Measurements from ENCODE around the gene NUDT21. TPM values are rescaled to one million over a fixed set of nuclear protein-coding genes. Genes with fewer than 3 reads are reported as not detected.
A peak's percentile ranks its signal among the peaks of the same experiment; 100 is the strongest.

Gene NUDT21
- polyA plus RNA-seq, 3 donors: 33.0 to 65.0 (median 55.9) TPM

DNA sequence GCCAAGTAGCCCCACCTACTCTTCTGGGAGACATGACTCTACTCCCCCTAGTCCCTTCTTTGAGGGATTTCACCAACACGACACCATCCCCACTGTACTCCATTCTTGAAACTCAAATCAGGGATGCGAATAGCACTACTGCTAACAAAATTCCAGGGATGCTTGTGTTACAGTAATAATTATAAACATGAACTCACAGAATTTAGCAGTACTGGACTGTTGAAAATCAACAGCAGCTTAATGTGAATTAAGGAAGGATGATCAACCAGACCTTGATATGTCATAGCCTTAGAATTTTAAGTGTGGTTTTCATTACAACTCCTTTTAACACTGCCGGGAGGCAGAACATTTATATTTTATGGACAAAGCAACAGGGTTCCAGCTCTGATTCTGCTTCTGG, 63.7 kb downstream of the NUDT21 start:
- no peak for DNase-seq
- no peaks in the 10 kb centered on the region for H3K9me3 ChIP-seq (replicated peaks in 1 of 2; ENCODE audit: control insufficient read depth in 1 of 2, insufficient read depth in 1 of 2, low read length in 2 of 2)
- peaks cover 79 to 95% of the 10 kb centered on the region in 2 donors for H3K36me3 ChIP-seq (replicated peaks in 1 of 2; ENCODE audit: control insufficient read depth in 1 of 2, insufficient read depth in 2 of 2, low read length in 2 of 2)
- intact Hi-C loops (cut with micrococcal nuclease): no loop called here
- Mint-ChIP-seq H3K36me3 (peaks cover 83 to 90% of the 10 kb centered on the region in 2 donors), H3K27ac (peak overlapping the region in 1 of 7 donors; percentile 59), H3K4me1 (no peaks in the 10 kb centered on the region), H3K4me3 (no peak overlapping the region), H3K27me3 (ENCODE audit: low read depth in 3 of 3) (peaks cover 0 to 1% (median 0%) of the 10 kb centered on the region in 3 donors), H3K9me3 (peaks cover 0 to 12% (median 4%) of the 10 kb centered on the region in 7 donors)
- no peak overlapping the region for H3K4me2 ChIP-seq (replicated peaks; ENCODE audit: extremely low read depth, low read length, poor library complexity, severe bottlenecking)
- no peak overlapping the region for H2AFZ ChIP-seq (ENCODE audit: insufficient read depth, low read depth, low read length, poor library complexity, severe bottlenecking)
- no peaks in the 10 kb centered on the region for H3K27me3 ChIP-seq (ENCODE audit: control insufficient read depth in 2 of 2, insufficient read depth in 2 of 2, low read length in 2 of 2)
- no peaks in the 10 kb centered on the region for H3K79me2 ChIP-seq (ENCODE audit: insufficient read depth, low read length)
- H3K9ac ChIP-seq (ENCODE audit: insufficient read depth, low read length, poor library complexity, severe bottlenecking): no peak overlapping the region
- no peak overlapping the region for H3K27ac ChIP-seq (ENCODE audit: low read depth in 1 of 2, low read length in 2 of 2)
- no peak overlapping the region for H3K4me3 ChIP-seq (replicated peaks in 1 of 3; ENCODE audit: low read depth in 2 of 3, low read length in 3 of 3)
- no peaks in the 10 kb centered on the region for H4K20me1 ChIP-seq (ENCODE audit: insufficient read depth, low read length)
- no CpG with 5 or more reads among the region's 3 CpGs for WGBS (ENCODE audit: insufficient coverage)
- H3K4me1 ChIP-seq (ENCODE audit: control insufficient read depth in 1 of 2, insufficient read depth in 2 of 2, low read length in 2 of 2): no peaks in the 10 kb centered on the region
- TF ChIP-seq CTCF (IDR thresholded peaks at IDR 0.05): no peak

DNA sequence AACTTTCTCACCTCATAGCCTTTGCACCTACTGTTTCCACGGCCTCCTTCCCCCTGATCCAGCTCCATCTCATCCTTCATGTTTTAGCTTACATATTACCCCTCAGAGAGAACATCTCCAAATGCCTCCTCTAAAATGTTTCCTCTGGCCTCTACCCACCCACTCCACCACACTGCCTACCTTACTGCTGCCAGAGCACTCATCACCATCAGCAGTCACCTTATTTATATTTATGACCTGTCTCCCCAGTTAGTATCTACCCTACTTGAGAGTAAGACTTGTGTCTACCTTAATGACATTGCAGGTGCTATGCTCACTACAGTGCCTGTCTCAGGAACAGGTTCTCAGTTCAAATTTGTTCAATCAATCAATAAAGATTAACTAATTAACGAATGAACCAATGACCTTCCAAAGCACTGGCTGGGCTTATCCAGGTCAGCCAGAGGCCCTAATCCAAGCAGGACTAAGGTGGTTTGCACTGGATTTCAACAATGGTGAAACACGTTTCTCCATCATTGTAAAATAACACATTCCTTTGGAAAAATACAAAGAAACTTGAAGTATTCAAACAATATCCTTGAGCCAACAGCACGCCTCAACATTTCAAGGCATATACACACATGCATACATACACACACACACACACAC, 66.9 kb downstream of the NUDT21 start:
- 97% methylated on average over 2 of the region's 4 CpGs for WGBS (ENCODE audit: insufficient coverage)
- no peak overlapping the region for H3K27ac ChIP-seq (ENCODE audit: low read depth in 1 of 2, low read length in 2 of 2)
- Mint-ChIP-seq H3K27ac (peak overlapping the region in 1 of 7 donors; percentile 7), H3K27me3 (ENCODE audit: low read depth in 3 of 3) (peaks cover 0 to 1% (median 0%) of the 10 kb centered on the region in 3 donors), H3K9me3 (peaks cover 19 to 30% (median 26%) of the 10 kb centered on the region in 7 donors), H3K4me1 (no peaks in the 10 kb centered on the region), H3K4me3 (no peak overlapping the region), H3K36me3 (peaks cover 85 to 90% of the 10 kb centered on the region in 2 donors)
- H3K27me3 ChIP-seq (ENCODE audit: control insufficient read depth in 2 of 2, insufficient read depth in 2 of 2, low read length in 2 of 2): no peaks in the 10 kb centered on the region
- H3K36me3 ChIP-seq (replicated peaks in 1 of 2; ENCODE audit: control insufficient read depth in 1 of 2, insufficient read depth in 2 of 2, low read length in 2 of 2): peaks cover 86 to 99% of the 10 kb centered on the region in 2 donors
- no peak overlapping the region for H3K9ac ChIP-seq (ENCODE audit: insufficient read depth, low read length, poor library complexity, severe bottlenecking)
- H3K9me3 ChIP-seq (replicated peaks in 1 of 2; ENCODE audit: control insufficient read depth in 1 of 2, insufficient read depth in 1 of 2, low read length in 2 of 2): peaks cover 16 to 24% of the 10 kb centered on the region in 2 donors
- no peak overlapping the region for H2AFZ ChIP-seq (ENCODE audit: insufficient read depth, low read depth, low read length, poor library complexity, severe bottlenecking)
- intact Hi-C loops (cut with micrococcal nuclease): no loop called here
- no peaks in the 10 kb centered on the region for H3K4me1 ChIP-seq (ENCODE audit: control insufficient read depth in 1 of 2, insufficient read depth in 2 of 2, low read length in 2 of 2)
- TF ChIP-seq CTCF (IDR thresholded peaks at IDR 0.05): no peak
- no peak overlapping the region for H3K4me2 ChIP-seq (replicated peaks; ENCODE audit: extremely low read depth, low read length, poor library complexity, severe bottlenecking)
- peaks cover 1% of the 10 kb centered on the region for H4K20me1 ChIP-seq (ENCODE audit: insufficient read depth, low read length)
- H3K79me2 ChIP-seq (ENCODE audit: insufficient read depth, low read length): no peaks in the 10 kb centered on the region
- no peak overlapping the region for H3K4me3 ChIP-seq (replicated peaks in 1 of 3; ENCODE audit: low read depth in 2 of 3, low read length in 3 of 3)
- DNase-seq: no peak
